Raji (cell line): ENCODE data around the gene GBP3.

Experiments
- POLR2A ChIP-seq: IDR thresholded peaks from 2 replicates; pipeline ENCODE4 v1.6.1; 2011; ENCODE audit warnings: low read depth, low read length, control low read depth; ENCODE audit not compliant: insufficient read depth

GBP3 gene

DNA sequence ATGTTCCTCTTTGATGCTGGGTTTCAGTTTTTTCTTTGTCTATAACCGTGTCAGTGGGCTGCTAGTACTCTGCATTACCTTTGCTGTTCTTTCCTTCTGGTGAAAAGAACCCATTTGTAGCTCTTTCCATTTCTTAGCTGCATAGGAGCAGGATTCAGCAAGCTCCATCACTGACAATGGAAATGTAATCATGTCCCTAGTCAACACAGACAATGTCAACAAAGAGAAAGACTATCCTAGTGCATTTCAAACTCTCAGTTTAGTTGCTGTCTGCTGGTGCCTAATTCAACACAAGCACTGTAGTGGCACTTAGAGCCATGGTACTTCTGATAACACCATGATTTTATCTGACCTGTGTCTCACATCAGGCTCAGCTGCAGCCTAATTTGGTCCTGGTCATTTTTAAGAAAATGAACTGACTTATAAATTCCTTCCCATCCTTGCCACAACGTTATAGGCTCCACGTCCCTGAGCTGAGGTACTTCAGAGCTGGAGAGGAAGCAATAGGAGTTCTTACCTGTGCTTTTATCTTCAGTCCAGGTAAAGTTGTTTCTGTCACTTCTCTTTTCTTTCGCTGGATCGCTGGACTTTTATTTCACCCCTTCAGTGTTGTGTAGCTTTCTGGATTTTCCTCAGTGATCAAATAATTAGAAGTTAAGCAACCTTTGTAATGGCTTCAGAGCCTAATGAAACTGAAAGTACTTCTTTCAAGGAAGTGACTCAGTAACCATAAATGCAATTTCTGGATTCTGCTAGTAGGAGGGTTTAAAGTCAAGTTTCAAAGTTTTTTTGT lies at the start of gene GBP3:
GBP3 (minus strand) TSS at position 700 of the 793 bp plus-strand sequence. CDS start 2,145 bp downstream, outside the sequence.
- no peak for TF ChIP-seq POLR2A

- no peak for TF ChIP-seq POLR2A
Measured at GRCh38 chr1:89070509-89070908, 47.8 kb upstream of the GBP3 start.

GRCh38 chr1:89069951-89070350 lies 47.3 kb upstream of the GBP3 start:
- TF ChIP-seq POLR2A: no peak

- no peak for TF ChIP-seq POLR2A
Measured at GRCh38 chr1:89068291-89068690, 45.6 kb upstream of the GBP3 start.

DNA sequence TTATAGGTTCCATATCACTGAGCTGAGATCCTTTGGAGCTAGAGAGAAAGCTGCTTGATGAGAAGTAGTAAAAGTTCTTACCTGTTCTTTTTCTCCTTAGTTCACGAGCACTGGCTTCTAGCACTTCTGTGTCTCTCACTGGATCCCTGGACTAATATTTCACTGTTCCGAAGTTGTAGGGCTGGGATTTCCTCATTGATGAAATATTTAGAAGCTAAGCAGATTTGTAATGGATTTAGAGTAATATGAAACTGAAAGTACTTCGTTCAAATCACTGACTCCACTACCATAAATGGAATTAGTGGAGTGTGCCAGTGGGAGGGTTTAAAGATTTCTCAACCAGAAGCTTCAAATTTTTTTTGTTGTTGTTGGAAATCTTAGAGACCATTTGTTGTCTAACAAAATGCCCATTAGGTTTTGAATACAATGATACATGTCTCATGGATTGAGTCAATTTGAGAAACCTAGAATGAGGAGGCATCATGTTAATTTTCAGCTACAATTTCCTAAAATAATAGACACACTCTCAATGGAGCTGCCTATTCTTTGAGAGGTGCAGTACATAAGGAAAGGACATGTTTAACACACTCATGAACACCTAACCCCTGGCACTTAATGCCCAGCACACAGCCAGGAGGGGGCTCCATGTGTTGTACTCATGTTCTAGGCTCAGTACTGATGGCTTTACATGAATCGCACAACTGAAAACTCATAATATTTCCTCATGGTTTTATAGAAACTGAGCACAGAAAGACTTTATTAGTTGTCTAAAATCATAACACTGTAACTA lies 42.6 kb upstream of the GBP3 start, which contains the start of gene GBP1:
GBP1 (minus strand) TSS at position 130 of the 790 bp plus-strand sequence. CDS start 1,974 bp downstream, outside the sequence.
- TF ChIP-seq POLR2A: no peak

DNA sequence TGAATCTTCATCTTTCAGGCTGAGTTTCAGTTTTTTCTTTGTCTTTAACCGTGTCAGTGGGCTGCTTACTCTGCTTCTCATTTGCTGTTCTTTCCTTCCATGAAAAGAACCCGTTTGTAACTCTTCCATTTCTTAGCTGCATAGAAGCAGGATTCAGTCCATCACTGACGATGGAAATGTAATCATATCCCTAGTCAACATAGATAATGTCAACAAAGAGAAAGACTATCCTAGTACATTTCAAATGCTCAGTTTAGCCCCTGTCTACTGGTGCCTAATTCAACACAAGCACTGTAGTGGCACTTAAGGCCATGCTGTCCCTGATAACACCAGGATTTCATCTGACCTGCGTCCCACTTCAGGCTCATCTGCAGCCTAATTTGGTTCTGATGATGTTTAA lies 42.0 kb upstream of the GBP3 start:
- no peak for TF ChIP-seq POLR2A

GRCh38 chr1:89063094-89063493 lies 40.4 kb upstream of the GBP3 start:
- TF ChIP-seq POLR2A: no peak

GRCh38 chr1:89060091-89060490 lies 37.4 kb upstream of the GBP3 start:
- TF ChIP-seq POLR2A: no peak

DNA sequence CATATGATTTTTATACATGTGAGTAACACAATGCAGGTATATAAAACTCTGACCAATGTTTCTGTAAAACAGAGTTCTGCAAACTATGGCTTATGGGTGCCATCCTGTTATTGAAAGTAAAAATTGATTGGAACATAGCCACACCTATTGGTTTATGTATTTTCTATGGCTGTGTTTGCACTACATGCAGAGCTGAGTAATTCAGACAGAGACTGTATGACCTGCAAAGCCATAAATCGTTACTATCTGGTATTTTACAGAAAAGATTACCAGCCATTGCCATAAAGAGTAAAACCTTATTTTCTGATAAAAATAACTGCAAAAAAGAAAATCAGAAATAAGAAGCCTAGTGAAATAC lies 29.3 kb upstream of the GBP3 start:
- no peak for TF ChIP-seq POLR2A

GRCh38 chr1:89051300-89051954 lies 28.8 kb upstream of the GBP3 start:
- TF ChIP-seq POLR2A: no peak

- TF ChIP-seq POLR2A: no peak
Measured at GRCh38 chr1:89050649-89051033, 28.0 kb upstream of the GBP3 start.

DNA sequence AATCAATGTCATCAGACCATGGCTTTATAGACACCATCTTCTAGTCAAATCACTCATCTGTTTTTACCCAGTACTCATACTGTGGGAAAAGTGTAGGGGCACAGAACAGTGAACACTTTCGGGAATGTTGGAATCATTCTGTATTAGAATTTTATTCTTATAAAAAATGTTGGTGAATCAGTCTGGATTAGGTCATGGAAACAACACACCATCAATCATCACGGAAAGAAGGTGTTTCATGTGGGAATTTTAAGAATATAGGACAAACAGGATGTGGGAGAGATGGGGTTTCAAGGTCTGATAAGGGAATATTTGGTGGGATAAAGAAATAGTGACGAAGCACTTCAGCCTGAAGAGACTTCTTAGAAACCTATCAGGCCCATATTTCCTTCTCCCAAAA lies 25.1 kb upstream of the GBP3 start:
- no peak for TF ChIP-seq POLR2A

DNA sequence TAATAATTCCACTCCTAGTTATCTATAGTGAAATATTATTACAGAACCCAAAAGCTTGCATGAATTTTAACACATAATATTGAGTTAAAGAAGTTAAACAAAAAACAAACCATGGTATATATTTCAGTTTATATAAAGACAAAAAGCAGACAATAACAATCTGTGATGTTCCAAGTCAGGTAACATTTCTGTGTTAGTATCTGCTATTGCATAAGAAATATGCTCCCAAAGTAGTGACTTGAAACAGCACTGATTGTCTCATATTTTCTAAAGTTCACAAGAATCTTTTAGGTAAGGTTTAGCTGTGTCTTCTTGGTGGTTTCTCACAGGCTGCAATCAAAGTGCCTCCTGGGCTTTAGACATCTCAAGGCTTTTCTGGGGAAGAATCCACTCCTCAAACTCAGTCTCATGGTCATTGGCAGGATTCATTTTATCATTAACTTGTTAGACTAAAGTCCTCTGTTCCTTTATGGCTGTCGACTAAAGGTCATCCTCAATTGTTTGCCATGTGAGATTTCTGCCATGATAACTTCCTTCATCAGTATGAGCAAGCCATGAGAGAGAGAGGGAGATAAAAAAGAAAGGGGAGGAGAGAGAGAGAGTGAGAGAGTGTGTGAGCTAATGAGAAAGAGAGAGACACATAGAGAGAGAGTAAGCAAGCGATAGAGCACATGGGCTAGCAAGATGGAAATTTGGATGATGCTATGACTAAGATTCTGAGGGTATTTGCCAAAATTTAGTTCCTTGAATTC lies 22.5 kb upstream of the GBP3 start:
- no peak for TF ChIP-seq POLR2A

DNA sequence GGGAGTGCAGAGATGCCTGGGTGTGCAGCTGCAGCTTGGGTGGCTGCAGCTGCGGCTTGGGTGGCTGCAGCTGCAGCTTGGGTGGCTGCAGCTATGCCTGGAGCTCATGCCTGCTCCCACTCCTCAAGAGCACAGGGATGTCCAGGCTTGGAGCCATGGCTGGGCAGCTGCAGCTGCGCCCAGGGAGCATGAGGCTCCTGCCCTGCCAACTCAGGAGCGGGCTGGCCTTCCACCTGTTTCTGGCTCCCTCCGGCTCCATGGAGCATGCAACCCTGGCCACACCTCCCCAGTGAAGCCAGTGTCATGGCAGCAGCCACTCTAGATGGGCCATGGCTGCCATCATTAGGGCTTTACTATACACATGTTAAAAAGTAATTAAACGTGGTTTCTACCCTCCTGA lies 21.3 kb upstream of the GBP3 start:
- TF ChIP-seq POLR2A: no peak

DNA sequence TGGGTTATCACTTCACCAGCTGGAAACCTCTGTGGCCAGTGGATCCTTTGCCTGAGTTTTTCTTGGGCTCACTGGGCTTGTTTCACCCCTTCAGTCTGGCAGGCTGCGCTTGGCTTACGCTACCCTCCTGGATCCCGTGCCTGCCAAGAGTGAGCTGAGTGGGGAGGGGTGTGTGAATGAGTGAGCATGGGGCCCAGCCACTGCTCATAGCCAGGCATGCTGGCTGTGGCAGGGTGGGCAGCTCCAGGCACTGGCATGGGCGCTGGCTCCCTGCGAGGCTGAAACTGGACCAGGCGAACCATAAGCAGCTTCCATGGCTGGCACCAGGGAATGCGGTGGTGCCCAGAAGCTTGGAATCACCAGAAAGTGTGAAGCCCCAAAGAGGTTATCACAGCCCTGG lies 19.8 kb upstream of the GBP3 start:
- TF ChIP-seq POLR2A: no peak
